Hepatocyte (in vitro differentiated cells): ENCODE measurements around the gene PRDX3.

ENCODE experiments used
- EZH2 ChIP-seq: fragments of 200-600 bp; sonication (generic); IDR thresholded peaks from 2 replicates; pipeline ENCODE4 v1.6.1; 2016; ENCODE audit warnings: antibody characterized with exemption, mild to moderate bottlenecking, borderline replicate concordance
- TF ChIP-seq, protein P1 (sequence below): fragments of 200-600 bp; sonication (generic); IDR thresholded peaks from 2 replicates; pipeline ENCODE4 v1.5.1; 2016; ENCODE audit warnings: antibody characterized with exemption, mild to moderate bottlenecking; ENCODE audit not compliant: poor library complexity

DNA sequence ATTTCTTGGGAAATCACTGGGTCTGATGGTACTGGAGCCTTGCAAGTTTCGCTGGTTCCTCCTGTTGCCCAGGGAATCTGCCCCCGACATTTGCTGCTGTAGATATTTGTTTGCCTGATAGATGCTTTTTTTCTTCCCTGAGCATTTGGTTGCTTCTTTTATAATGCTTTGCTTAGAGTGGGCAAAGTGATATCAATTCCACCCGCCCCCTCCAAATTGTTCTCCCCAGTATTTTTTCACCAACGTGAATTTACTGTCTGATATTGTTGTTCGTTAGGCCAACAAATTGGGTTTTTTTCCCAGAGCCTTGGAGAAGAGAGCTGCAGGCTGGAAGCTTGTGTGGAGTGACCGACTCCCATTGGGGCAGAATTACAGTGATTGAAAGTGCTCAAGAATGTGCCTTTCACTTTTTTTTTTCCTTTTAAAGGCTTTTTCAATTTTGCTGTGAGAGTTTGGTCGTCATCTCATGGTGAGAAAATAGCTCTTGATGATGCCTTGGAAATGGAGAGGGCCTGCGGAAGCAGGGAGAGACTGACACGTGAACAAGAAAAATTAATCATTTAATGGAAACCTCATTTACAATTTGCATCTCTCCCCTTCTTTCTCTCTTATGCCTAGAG, 31.2 kb upstream of the PRDX3 start:
- TF ChIP-seq, protein P1, sequence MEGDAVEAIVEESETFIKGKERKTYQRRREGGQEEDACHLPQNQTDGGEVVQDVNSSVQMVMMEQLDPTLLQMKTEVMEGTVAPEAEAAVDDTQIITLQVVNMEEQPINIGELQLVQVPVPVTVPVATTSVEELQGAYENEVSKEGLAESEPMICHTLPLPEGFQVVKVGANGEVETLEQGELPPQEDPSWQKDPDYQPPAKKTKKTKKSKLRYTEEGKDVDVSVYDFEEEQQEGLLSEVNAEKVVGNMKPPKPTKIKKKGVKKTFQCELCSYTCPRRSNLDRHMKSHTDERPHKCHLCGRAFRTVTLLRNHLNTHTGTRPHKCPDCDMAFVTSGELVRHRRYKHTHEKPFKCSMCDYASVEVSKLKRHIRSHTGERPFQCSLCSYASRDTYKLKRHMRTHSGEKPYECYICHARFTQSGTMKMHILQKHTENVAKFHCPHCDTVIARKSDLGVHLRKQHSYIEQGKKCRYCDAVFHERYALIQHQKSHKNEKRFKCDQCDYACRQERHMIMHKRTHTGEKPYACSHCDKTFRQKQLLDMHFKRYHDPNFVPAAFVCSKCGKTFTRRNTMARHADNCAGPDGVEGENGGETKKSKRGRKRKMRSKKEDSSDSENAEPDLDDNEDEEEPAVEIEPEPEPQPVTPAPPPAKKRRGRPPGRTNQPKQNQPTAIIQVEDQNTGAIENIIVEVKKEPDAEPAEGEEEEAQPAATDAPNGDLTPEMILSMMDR, result no peak
- TF ChIP-seq EZH2, result no peak
